IPS-20b (cell line): ENCODE data around the gene EOMES.

Experiments used
- H3K27ac ChIP-seq: one replicate; pipeline ENCODE4 v1.5.1; 2013; ENCODE audit warnings: low read length
- H3K27me3 ChIP-seq: 2 replicates; pipeline ENCODE4 v1.6.1; 2013; ENCODE audit warnings: mild to moderate bottlenecking, low read length, inconsistent platforms; ENCODE audit not compliant: insufficient read depth
- H3K36me3 ChIP-seq: 2 replicates; pipeline ENCODE4 v1.6.1; 2013; ENCODE audit warnings: low read depth, mild to moderate bottlenecking, inconsistent platforms, low read length, moderate library complexity; ENCODE audit not compliant: insufficient read depth
- H3K4me1 ChIP-seq: 2 replicates; pipeline ENCODE4 v1.6.1; 2013; ENCODE audit warnings: mild to moderate bottlenecking, control low read depth, inconsistent platforms, low read length, moderate library complexity; ENCODE audit not compliant: insufficient read depth
- H3K4me3 ChIP-seq: 2 replicates; pipeline ENCODE4 v1.5.1; 2013; ENCODE audit warnings: mild to moderate bottlenecking, low read length, inconsistent platforms
- H3K9ac ChIP-seq: 2 replicates; pipeline ENCODE4 v1.6.1; 2013; ENCODE audit warnings: low read depth, mild to moderate bottlenecking, inconsistent platforms, low read length, moderate library complexity
- H3K9me3 ChIP-seq: 2 replicates; pipeline ENCODE4 v1.6.1; 2013; ENCODE audit warnings: mild to moderate bottlenecking, low read depth, low read length, inconsistent platforms; ENCODE audit not compliant: insufficient read depth

The EOMES gene

DNA sequence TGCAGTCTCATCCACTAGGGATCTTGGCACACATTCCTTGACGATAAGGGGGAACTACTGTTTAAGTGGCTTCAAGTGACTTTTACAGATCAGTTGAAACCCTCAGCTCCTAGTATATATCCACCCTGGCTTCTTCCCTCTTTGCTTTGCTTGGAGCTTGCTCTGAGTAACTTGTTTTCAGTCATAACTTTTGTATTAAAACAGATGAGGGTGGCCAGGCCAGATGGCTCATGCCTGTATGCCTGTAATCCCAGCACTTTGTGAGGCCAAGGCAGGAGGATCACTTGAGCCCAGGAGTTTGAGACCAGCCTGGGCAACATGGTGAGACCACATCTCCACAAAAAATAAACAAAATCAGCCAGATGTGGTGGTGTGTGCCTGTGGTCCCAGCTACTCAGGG, 42.4 kb downstream of the EOMES start:
- Histone ChIP-seq H3K4me3 (no peak overlapping the region), H3K27me3 (no peaks in the 10 kb centered on the region), H3K4me1 (no peaks in the 10 kb centered on the region), H3K9me3 (no peaks in the 10 kb centered on the region), H3K36me3 (no peaks in the 10 kb centered on the region), H3K27ac (no peak overlapping the region), H3K9ac (no peak overlapping the region)

DNA sequence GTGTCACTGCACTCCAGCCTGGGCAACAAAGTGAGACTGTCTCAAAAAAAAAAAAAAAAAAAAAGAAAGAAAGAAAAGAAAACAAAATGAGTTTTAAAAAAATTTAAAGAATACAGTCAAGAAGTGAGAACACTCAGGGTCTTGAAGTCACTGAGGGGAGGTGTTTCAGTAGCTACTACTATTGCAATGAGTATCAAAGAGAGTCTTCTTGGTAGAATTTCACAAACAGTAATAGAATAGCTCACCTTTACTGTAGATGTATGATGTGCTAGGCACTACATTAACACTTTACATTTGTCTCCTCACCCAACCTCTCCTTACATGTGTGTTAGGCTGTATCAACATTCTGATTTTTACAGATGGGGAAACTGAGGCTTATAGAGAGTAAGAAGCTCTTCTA, 43.9 kb downstream of the EOMES start:
- Histone ChIP-seq H3K9ac (no peak overlapping the region), H3K36me3 (no peaks in the 10 kb centered on the region), H3K4me3 (no peak overlapping the region), H3K9me3 (no peaks in the 10 kb centered on the region), H3K27ac (no peak overlapping the region), H3K27me3 (no peaks in the 10 kb centered on the region), H3K4me1 (no peaks in the 10 kb centered on the region)

DNA sequence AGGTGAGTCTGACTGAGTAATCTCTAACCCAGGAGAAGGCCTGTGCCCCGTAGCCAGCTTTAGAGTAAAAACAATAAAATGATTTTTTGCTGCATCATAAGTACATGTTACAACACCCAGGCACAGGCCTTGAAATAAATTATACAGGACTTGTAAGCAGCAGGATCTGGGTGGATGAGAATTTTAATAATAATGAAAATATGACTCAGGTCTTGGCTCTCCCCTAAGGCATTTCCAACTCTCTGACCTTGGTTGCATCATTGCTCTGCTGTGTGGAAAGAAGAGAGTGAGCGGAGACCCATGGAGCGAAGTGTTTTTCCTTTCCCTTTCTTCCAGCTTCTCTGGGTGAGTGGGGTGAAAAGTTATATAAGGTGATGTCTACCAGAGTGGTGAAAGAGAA, 44.6 kb downstream of the EOMES start:
- Histone ChIP-seq H3K27me3 (no peaks in the 10 kb centered on the region), H3K9ac (no peak overlapping the region), H3K4me1 (no peaks in the 10 kb centered on the region), H3K4me3 (no peak overlapping the region), H3K9me3 (no peaks in the 10 kb centered on the region), H3K27ac (no peak overlapping the region), H3K36me3 (no peaks in the 10 kb centered on the region)

DNA sequence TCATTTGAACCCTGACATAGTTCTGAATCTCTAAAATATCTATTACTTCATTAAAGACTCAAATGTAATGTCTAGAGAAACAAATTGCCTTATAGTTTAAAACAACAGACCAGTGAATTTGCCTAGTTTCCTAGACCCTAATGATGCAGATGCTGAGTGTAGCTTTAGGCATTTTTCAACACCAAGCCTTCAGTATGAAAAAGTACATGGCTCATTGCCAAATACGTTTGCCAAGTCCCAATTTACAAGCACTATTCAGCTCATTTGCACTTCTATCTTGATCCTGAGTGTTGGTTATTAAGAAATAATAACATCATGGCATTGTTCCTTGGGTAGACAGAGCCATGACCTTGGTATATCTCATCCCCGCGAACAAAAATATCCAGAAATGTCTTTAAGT, 46.8 kb downstream of the EOMES start:
- Histone ChIP-seq H3K27ac (no peak overlapping the region), H3K27me3 (no peaks in the 10 kb centered on the region), H3K9ac (no peak overlapping the region), H3K36me3 (no peaks in the 10 kb centered on the region), H3K4me3 (no peak overlapping the region), H3K4me1 (no peaks in the 10 kb centered on the region), H3K9me3 (no peaks in the 10 kb centered on the region)

DNA sequence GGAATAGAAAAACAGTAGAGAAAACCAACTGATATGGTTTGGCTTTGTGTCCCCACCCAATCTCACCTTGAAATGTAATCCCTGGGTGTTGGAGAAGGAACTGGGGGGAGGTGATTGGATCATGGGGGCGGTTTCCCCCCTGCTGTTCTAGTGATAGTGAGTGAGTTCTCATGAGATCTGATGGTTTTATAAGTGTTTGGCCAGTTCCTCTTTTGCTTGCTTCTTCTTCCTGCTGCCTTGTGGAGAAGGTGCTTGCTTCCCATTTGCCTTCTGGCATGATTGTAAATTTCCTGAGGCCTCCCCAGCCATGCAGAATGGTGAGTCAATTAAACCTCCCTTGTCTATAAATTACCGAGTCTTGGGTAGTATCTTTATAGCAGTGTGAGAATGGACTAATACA, 48.4 kb downstream of the EOMES start:
- Histone ChIP-seq H3K27ac (no peak overlapping the region), H3K4me3 (no peak overlapping the region), H3K27me3 (no peaks in the 10 kb centered on the region)

DNA sequence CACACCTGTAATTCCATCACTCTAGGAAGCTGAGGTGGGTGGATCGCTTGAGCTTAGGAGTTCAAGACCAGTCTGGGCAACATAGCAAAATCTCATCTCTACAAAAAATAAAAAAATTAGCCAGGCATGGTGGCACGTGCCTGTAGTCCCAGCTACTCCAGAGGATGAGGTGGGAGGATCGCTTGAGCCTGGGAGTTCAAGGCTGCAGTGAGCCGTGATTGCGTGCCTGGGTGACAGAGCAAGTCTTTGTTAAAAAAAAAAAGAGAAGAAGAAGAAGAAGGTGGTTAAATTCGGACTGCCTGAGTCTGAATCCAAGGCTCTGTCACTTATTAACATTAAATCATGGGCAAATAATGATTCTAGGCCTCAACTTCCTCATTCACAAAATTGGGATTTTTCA, 51.0 kb downstream of the EOMES start:
- Histone ChIP-seq H3K4me1 (peaks cover 19% of the 10 kb centered on the region; the same call in 1 of the 2 replicates), H3K9me3 (no peaks in the 10 kb centered on the region), H3K36me3 (no peaks in the 10 kb centered on the region), H3K4me3 (no peak overlapping the region), H3K27ac (no peak overlapping the region), H3K9ac (no peak overlapping the region), H3K27me3 (no peaks in the 10 kb centered on the region)

More for the DNA sequence above, 48.4 kb downstream of the EOMES start:
- Histone ChIP-seq H3K9ac (no peak overlapping the region), H3K9me3 (no peaks in the 10 kb centered on the region), H3K4me1 (no peaks in the 10 kb centered on the region), H3K36me3 (no peaks in the 10 kb centered on the region)

DNA sequence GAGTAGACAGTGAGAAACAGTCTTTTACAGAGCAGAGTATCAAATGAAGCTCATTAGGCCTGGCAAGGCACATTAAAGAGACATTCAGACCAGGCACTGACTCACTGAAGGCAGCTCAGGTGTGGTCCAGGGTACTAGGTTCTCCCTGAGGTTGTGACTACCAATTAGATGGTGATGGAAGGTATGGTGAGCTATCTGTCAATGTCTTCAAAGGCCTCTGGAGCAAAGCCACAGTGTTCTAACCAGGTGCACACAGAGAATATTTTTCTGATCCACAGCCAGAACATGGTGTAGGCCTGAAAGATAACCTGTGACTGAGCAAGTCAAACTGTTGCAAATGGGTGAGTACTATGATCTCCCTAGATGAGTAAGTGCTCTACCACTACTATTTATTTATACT, 51.5 kb downstream of the EOMES start:
- Histone ChIP-seq H3K27me3 (no peaks in the 10 kb centered on the region), H3K9ac (no peak overlapping the region), H3K27ac (no peak overlapping the region), H3K4me1 (peaks cover 19% of the 10 kb centered on the region; the same call in 1 of the 2 replicates), H3K4me3 (no peak overlapping the region), H3K9me3 (no peaks in the 10 kb centered on the region), H3K36me3 (no peaks in the 10 kb centered on the region)

DNA sequence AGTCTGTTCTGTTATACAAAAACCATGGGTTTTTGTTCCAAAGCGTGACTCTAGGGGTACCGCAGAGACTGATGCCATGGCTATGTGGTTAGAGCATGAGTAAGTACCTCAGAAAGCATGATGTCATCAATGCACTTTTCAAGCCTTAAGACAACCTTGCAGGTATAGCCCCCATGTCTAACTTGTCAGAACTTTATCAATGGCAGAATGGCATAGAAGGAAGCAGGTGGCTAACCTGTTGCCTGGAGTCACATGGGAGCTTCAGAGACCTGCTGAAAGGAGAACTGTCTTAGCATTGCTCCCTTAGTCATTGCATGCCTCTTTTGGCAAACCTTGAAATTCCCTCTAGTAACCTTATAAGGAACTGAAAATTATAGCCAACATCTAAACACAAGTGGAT, 52.5 kb downstream of the EOMES start:
- no peaks in the 10 kb centered on the region for H3K27me3 ChIP-seq
- no peak overlapping the region for H3K9ac ChIP-seq
- peaks cover 19% of the 10 kb centered on the region; the same call in 1 of the 2 replicates for H3K4me1 ChIP-seq
- H3K4me3 ChIP-seq: no peak overlapping the region
- H3K27ac ChIP-seq: no peak overlapping the region
- no peaks in the 10 kb centered on the region for H3K36me3 ChIP-seq
- no peaks in the 10 kb centered on the region for H3K9me3 ChIP-seq

DNA sequence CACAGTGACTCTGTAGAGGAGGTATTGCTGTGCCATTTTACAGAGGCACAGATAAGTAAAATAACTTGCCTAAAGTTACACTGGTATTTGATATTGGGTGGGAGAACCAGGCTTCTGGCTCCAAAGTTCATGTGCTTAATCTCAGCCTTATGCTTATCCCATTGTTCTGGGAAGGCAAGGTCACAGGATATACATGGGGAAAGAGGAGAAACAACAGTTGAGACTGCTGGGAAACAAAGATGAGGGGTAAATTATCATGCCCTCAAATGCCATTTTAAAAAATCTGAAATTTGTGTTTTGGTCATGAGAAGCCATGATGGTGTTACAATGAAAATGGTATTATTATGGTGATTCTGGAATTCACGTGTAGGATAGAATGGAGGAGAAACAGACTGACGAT, 54.4 kb downstream of the EOMES start:
- Histone ChIP-seq H3K27ac (peak overlapping the region; percentile 56), H3K9ac (peak overlapping the region; percentile 4; the same call in 1 of the 2 replicates), H3K9me3 (no peaks in the 10 kb centered on the region), H3K36me3 (no peaks in the 10 kb centered on the region), H3K4me3 (no peak overlapping the region), H3K4me1 (peaks cover 19% of the 10 kb centered on the region; the same call in 1 of the 2 replicates), H3K27me3 (no peaks in the 10 kb centered on the region)

DNA sequence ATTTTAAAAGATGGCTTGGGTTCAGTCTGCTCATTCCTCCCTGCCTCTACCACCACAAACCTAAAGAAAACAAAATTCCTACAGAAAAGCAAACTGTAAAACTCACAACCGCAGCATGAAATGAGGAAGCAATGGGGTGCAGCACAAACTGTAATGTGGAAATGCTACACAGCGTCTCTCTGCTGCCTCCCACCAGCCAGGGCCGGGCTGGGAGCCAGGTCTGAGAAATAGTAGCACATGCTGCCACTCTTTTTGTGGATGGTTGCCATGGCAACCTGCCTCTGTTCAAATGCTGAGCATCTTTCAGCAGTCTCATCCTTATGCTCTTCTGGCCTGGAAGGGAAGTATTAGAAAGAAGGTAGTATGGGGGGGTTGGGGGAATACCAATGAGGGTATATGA, 55.4 kb downstream of the EOMES start:
- H3K27me3 ChIP-seq: no peaks in the 10 kb centered on the region
- peaks cover 19% of the 10 kb centered on the region; the same call in 1 of the 2 replicates for H3K4me1 ChIP-seq
- H3K9me3 ChIP-seq: no peaks in the 10 kb centered on the region
- peak overlapping the region; percentile 49; the same call in 1 of the 2 replicates for H3K4me3 ChIP-seq
- peak overlapping the region; percentile 56 for H3K27ac ChIP-seq
- peak overlapping the region; percentile 81; the same call in 1 of the 2 replicates for H3K9ac ChIP-seq
- no peaks in the 10 kb centered on the region for H3K36me3 ChIP-seq

DNA sequence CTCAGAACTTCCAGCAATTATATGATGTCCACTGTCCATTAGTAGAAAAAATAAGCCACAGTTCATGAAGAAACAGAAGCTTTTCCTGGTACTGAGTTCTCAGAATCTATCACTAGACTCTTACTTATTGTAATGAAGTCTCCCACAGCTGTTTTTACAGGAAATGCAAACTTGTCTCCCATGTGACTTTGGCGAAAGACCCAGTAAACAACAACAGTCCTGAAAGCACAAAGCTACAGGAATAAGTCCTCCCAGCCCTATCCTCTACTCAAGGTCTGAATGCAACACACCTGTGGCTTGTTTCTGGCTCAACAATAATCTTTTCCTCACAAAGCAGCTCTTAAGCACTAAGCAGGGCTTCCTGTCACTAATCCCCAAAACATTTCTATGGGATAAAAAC, 55.9 kb downstream of the EOMES start:
- no peaks in the 10 kb centered on the region for H3K36me3 ChIP-seq
- H3K27ac ChIP-seq: peak overlapping the region; percentile 55
- peak overlapping the region; percentile 49; the same call in 1 of the 2 replicates for H3K4me3 ChIP-seq
- peaks cover 19% of the 10 kb centered on the region; the same call in 1 of the 2 replicates for H3K4me1 ChIP-seq
- no peaks in the 10 kb centered on the region for H3K9me3 ChIP-seq
- H3K9ac ChIP-seq: peak overlapping the region; percentile 81; the same call in 1 of the 2 replicates
- no peaks in the 10 kb centered on the region for H3K27me3 ChIP-seq
